ENCODE results near the gene NLRP3. TPM values are rescaled to one million over a fixed set of nuclear protein-coding genes. Genes with fewer than 3 reads are reported as not detected.

The NLRP3 gene
- total RNA-seq, 1 donor = under 0.01 TPM

- no peak for TF ChIP-seq CTCF (IDR thresholded peaks at IDR 0.05; ENCODE audit: insufficient read depth, low read length)
- no peak overlapping the region for H3K4me3 ChIP-seq (ENCODE audit: low read depth, low read length)
- DNase-seq (ENCODE audit: low read depth) = no peak
These were observed 38.0 kb downstream of the NLRP3 start for GRCh38 chr1:247453997-247454396.

- no peak for TF ChIP-seq CTCF (IDR thresholded peaks at IDR 0.05; ENCODE audit: insufficient read depth, low read length)
- no peak overlapping the region for H3K4me3 ChIP-seq (ENCODE audit: low read depth, low read length)
- no peak for DNase-seq (ENCODE audit: low read depth)
These were observed 40.0 kb downstream of the NLRP3 start for GRCh38 chr1:247456021-247456420.

- no peak overlapping the region for H3K4me3 ChIP-seq (ENCODE audit: low read depth, low read length)
- TF ChIP-seq CTCF (IDR thresholded peaks at IDR 0.05; ENCODE audit: insufficient read depth, low read length) = no peak
These were observed 41.1 kb downstream of the NLRP3 start for GRCh38 chr1:247456914-247457639.

GRCh38 chr1:247459507-247459906, 43.5 kb downstream of the NLRP3 start:
- DNase-seq (ENCODE audit: low read depth) = no peak
- TF ChIP-seq CTCF (IDR thresholded peaks at IDR 0.05; ENCODE audit: insufficient read depth, low read length) = no peak
- no peak overlapping the region for H3K4me3 ChIP-seq (ENCODE audit: low read depth, low read length)

More at GRCh38 chr1:247456914-247457639, 41.1 kb downstream of the NLRP3 start:
- no peak for DNase-seq (ENCODE audit: low read depth)

GRCh38 chr1:247465796-247466195, 49.8 kb downstream of the NLRP3 start:
- TF ChIP-seq CTCF (IDR thresholded peaks at IDR 0.05; ENCODE audit: insufficient read depth, low read length) = no peak
- H3K4me3 ChIP-seq (ENCODE audit: low read depth, low read length) = no peak overlapping the region
- no peak for DNase-seq (ENCODE audit: low read depth)

GRCh38 chr1:247467129-247467528, 51.2 kb downstream of the NLRP3 start:
- H3K4me3 ChIP-seq (ENCODE audit: low read depth, low read length) = no peak overlapping the region
- DNase-seq (ENCODE audit: low read depth) = no peak
- no peak for TF ChIP-seq CTCF (IDR thresholded peaks at IDR 0.05; ENCODE audit: insufficient read depth, low read length)
